Neural progenitor cell (in vitro differentiated cells): Measurements from ENCODE around the gene RBM33. TPM values are rescaled to one million over a fixed set of nuclear protein-coding genes. Genes with fewer than 3 reads are reported as not detected.

Source experiments
- DNase-seq: peaks from one replicate; pipeline ENCODE4 v3.0.0-alpha.2; 2016; ENCODE audit warnings: low spot score
- H2AFZ ChIP-seq: fragments of 200-600 bp; sonication (generic); replicated peaks from 2 replicates; pipeline ENCODE4 v1.6.1; 2016; ENCODE audit warnings: antibody characterized with exemption
- H3F3A ChIP-seq: fragments of 200-600 bp; sonication (generic); 2 replicates; pipeline ENCODE4 v1.6.1; 2016; ENCODE audit warnings: antibody characterized with exemption, low read depth
- H3K27ac ChIP-seq: fragments of 200-600 bp; sonication (generic); 2 replicates; pipeline ENCODE4 v1.5.1; 2016; ENCODE audit warnings: mild to moderate bottlenecking
- H3K27me3 ChIP-seq: fragments of 200-600 bp; sonication (generic); 2 replicates; pipeline ENCODE4 v1.6.1; 2016; ENCODE audit warnings: mild to moderate bottlenecking, moderate library complexity
- H3K36me3 ChIP-seq: fragments of 200-600 bp; sonication (generic); 2 replicates; pipeline ENCODE4 v1.5.1; 2016
- H3K4me1 ChIP-seq: fragments of 200-600 bp; sonication (generic); 2 replicates; pipeline ENCODE4 v1.6.1; 2016; ENCODE audit warnings: mixed run types
- H3K4me2 ChIP-seq: fragments of 200-600 bp; sonication (generic); 2 replicates; pipeline ENCODE4 v1.6.1; 2016
- H3K4me3 ChIP-seq: fragments of 200-600 bp; sonication (generic); 2 replicates; pipeline ENCODE4 v1.5.1; 2016
- H3K79me2 ChIP-seq: fragments of 200-600 bp; sonication (generic); 2 replicates; pipeline ENCODE4 v1.6.1; 2016; ENCODE audit warnings: low read depth
- H3K9ac ChIP-seq: fragments of 200-600 bp; sonication (generic); 2 replicates; pipeline ENCODE4 v1.6.1; 2016
- H3K9me3 ChIP-seq: fragments of 200-600 bp; sonication (generic); 2 replicates; pipeline ENCODE4 v1.5.1; 2016; ENCODE audit warnings: low read depth
- H4K20me1 ChIP-seq: fragments of 200-600 bp; sonication (generic); 2 replicates; pipeline ENCODE4 v1.6.1; 2016; ENCODE audit warnings: low read depth
- H3K27ac Mint-ChIP-seq: 3 replicates; pipeline ENCODE4 v1.8.0; 2021; ENCODE audit warnings: mixed read lengths
- H3K27me3 Mint-ChIP-seq: 2 replicates; pipeline ENCODE4 v1.8.0; 2022; ENCODE audit warnings: low read depth, mild to moderate bottlenecking, inconsistent platforms, moderate library complexity, mixed read lengths; ENCODE audit not compliant: insufficient read depth
- H3K36me3 Mint-ChIP-seq: 3 replicates; pipeline ENCODE4 v1.8.0; 2021; ENCODE audit warnings: mixed read lengths
- H3K4me1 Mint-ChIP-seq: 3 replicates; pipeline ENCODE4 v1.8.0; 2021; ENCODE audit warnings: mixed read lengths
- H3K4me3 Mint-ChIP-seq: 3 replicates; pipeline ENCODE4 v1.8.0; 2021; ENCODE audit warnings: mild to moderate bottlenecking, moderate library complexity, mixed read lengths
- H3K9me3 Mint-ChIP-seq: 3 replicates; pipeline ENCODE4 v1.8.0; 2020; ENCODE audit warnings: mixed read lengths
- CTCF ChIP-seq: fragments of 200-600 bp; sonication (generic); IDR thresholded peaks from 2 replicates; pipeline ENCODE4 v1.5.1; 2017; ENCODE audit warnings: antibody characterized with exemption, mild to moderate bottlenecking
- EZH2 ChIP-seq: fragments of 200-600 bp; sonication (generic); IDR thresholded peaks from 2 replicates; pipeline ENCODE4 v1.6.1; 2017; ENCODE audit warnings: antibody characterized with exemption, mild to moderate bottlenecking, moderate library complexity
- EZH2phosphoT487 ChIP-seq: fragments of 200-600 bp; sonication (generic); IDR thresholded peaks from 2 replicates; pipeline ENCODE4 v1.6.1; 2017; ENCODE audit warnings: antibody characterized with exemption
- total RNA-seq: library from RNA; depleted of rRNA; stranded (reverse); fragments of >200 nt; gene quantifications from 2 replicates; pipeline ENCODE4 v1.2.3, GENCODE V29; 2015; ENCODE audit warnings: low replicate concordance

Gene RBM33
- total RNA-seq, 1 donor from 2014 or later = 48.6 TPM

GRCh38 chr7:155769701-155770100 lies 125.2 kb downstream of the RBM33 start:
- H3K4me1 ChIP-seq = no peaks in the 10 kb centered on the region
- H3K4me2 ChIP-seq = no peak overlapping the region
- Mint-ChIP-seq H3K9me3 (no peaks in the 10 kb centered on the region), H3K27me3 (peaks cover 4% of the 10 kb centered on the region), H3K4me3 (no peak overlapping the region), H3K27ac (no peak overlapping the region), H3K4me1 (no peaks in the 10 kb centered on the region), H3K36me3 (peaks cover 13% of the 10 kb centered on the region)
- H3F3A ChIP-seq = peaks cover 8% of the 10 kb centered on the region
- peaks cover 24% of the 10 kb centered on the region for H4K20me1 ChIP-seq
- no peak overlapping the region for H3K4me3 ChIP-seq
- H3K9ac ChIP-seq = no peak overlapping the region
- no peak overlapping the region for H2AFZ ChIP-seq
- TF ChIP-seq EZH2phosphoT487 (no peak), CTCF (no peak), EZH2 (no peak)
- H3K27ac ChIP-seq = no peak overlapping the region
- no peaks in the 10 kb centered on the region for H3K27me3 ChIP-seq
- peaks cover 4% of the 10 kb centered on the region for H3K36me3 ChIP-seq
- no peak for DNase-seq
- peaks cover 9% of the 10 kb centered on the region for H3K79me2 ChIP-seq
- no peaks in the 10 kb centered on the region for H3K9me3 ChIP-seq

- TF ChIP-seq CTCF = no peak
- no peak for TF ChIP-seq EZH2phosphoT487
These were observed 125.8 kb downstream of the RBM33 start for GRCh38 chr7:155770241-155770640.

GRCh38 chr7:155773531-155773930 lies 129.1 kb downstream of the RBM33 start:
- no peaks in the 10 kb centered on the region for H3K4me1 Mint-ChIP-seq
- H3K4me3 Mint-ChIP-seq = no peak overlapping the region
- peaks cover 21% of the 10 kb centered on the region for H3K36me3 Mint-ChIP-seq
- H3K4me2 ChIP-seq = no peak overlapping the region
- H3K9me3 Mint-ChIP-seq = no peaks in the 10 kb centered on the region
- peaks cover 4% of the 10 kb centered on the region for H3K36me3 ChIP-seq
- H3K9ac ChIP-seq = no peak overlapping the region
- peaks cover 19% of the 10 kb centered on the region for H4K20me1 ChIP-seq
- H3K27me3 ChIP-seq = no peaks in the 10 kb centered on the region
- no peak overlapping the region for H2AFZ ChIP-seq
- no peak for DNase-seq
- H3K27ac Mint-ChIP-seq = no peak overlapping the region
- H3K79me2 ChIP-seq = peaks cover 7% of the 10 kb centered on the region
- H3K9me3 ChIP-seq = no peaks in the 10 kb centered on the region
- H3K4me3 ChIP-seq = no peak overlapping the region
- H3K4me1 ChIP-seq = no peaks in the 10 kb centered on the region
- H3K27me3 Mint-ChIP-seq = peaks cover 6% of the 10 kb centered on the region
- H3K27ac ChIP-seq = no peak overlapping the region
- no peak for TF ChIP-seq CTCF
- no peak for TF ChIP-seq EZH2phosphoT487
- no peak for TF ChIP-seq EZH2
- no peaks in the 10 kb centered on the region for H3F3A ChIP-seq

More at GRCh38 chr7:155770241-155770640, 125.8 kb downstream of the RBM33 start:
- Histone ChIP-seq H3K9me3 (no peaks in the 10 kb centered on the region), H3K36me3 (peaks cover 4% of the 10 kb centered on the region), H3K4me3 (no peak overlapping the region), H3K27me3 (no peaks in the 10 kb centered on the region), H3K4me1 (no peaks in the 10 kb centered on the region), H3F3A (peaks cover 8% of the 10 kb centered on the region), H3K9ac (no peak overlapping the region), H2AFZ (no peak overlapping the region), H3K27ac (no peak overlapping the region), H3K79me2 (peaks cover 9% of the 10 kb centered on the region), H3K4me2 (no peak overlapping the region), H4K20me1 (peaks cover 24% of the 10 kb centered on the region)
- DNase-seq = no peak
- Mint-ChIP-seq H3K27me3 (peaks cover 6% of the 10 kb centered on the region), H3K27ac (no peak overlapping the region), H3K36me3 (peaks cover 13% of the 10 kb centered on the region), H3K4me1 (no peaks in the 10 kb centered on the region), H3K4me3 (no peak overlapping the region), H3K9me3 (no peaks in the 10 kb centered on the region)

- peaks cover 4% of the 10 kb centered on the region for H3K36me3 ChIP-seq
- H3K4me1 ChIP-seq = no peaks in the 10 kb centered on the region
- H3K9ac ChIP-seq = no peak overlapping the region
- no peaks in the 10 kb centered on the region for H3F3A ChIP-seq
- H4K20me1 ChIP-seq = peaks cover 26% of the 10 kb centered on the region
- peaks cover 24% of the 10 kb centered on the region for H3K36me3 Mint-ChIP-seq
- H3K79me2 ChIP-seq = no peaks in the 10 kb centered on the region
- no peak overlapping the region for H3K27ac ChIP-seq
- H3K9me3 ChIP-seq = no peaks in the 10 kb centered on the region
- H3K9me3 Mint-ChIP-seq = no peaks in the 10 kb centered on the region
- DNase-seq = no peak
- H3K4me1 Mint-ChIP-seq = no peaks in the 10 kb centered on the region
- H3K4me3 ChIP-seq = no peak overlapping the region
- no peak overlapping the region for H3K27ac Mint-ChIP-seq
- no peak overlapping the region for H3K4me3 Mint-ChIP-seq
- no peaks in the 10 kb centered on the region for H3K27me3 ChIP-seq
- no peak for TF ChIP-seq EZH2phosphoT487
- TF ChIP-seq EZH2 = no peak
- no peak for TF ChIP-seq CTCF
- H3K4me2 ChIP-seq = no peak overlapping the region
- H2AFZ ChIP-seq = no peak overlapping the region
- peaks cover 6% of the 10 kb centered on the region for H3K27me3 Mint-ChIP-seq
These were observed 130.5 kb downstream of the RBM33 start for GRCh38 chr7:155774947-155775346.
